Heart left ventricle (tissue), 16 donors: Measurements from ENCODE around the gene NFASC. TPM values are rescaled to one million over a fixed set of nuclear protein-coding genes. Genes with fewer than 3 reads are reported as not detected.

Experiments used
- ATAC-seq, 4 donors: fragments of 200-7000 bp; cut with Tn5 transposase; one replicate each; pipeline ENCODE4 v1.9.1; 2020 to 2022; ENCODE audit warnings: moderate library complexity in 4 of 4, mild to moderate bottlenecking in 3 of 4, moderate number of reproducible peaks in 1 of 4
- DNase-seq, 5 donors: peaks; one replicate each; pipeline ENCODE4 v3.0.0-alpha.2; 2020
- H3K27ac ChIP-seq, 12 donors: fragments of 200-600 bp; sonication (generic) in 4 of 12; one replicate each; pipeline versions ENCODE4 v1.5.0 to v1.8.0; 2016 to 2022; ENCODE audit warnings: mild to moderate bottlenecking in 2 of 12
- H3K27me3 ChIP-seq, 9 donors: fragments of 200-600 bp; sonication (generic) in 2 of 9; one replicate each; pipeline versions ENCODE4 v1.5.1 to v1.8.0; 2016 to 2022; ENCODE audit warnings: mild to moderate bottlenecking in 3 of 9
- H3K36me3 ChIP-seq, 9 donors: fragments of 200-600 bp; sonication (generic) in 2 of 9; one replicate each; pipeline versions ENCODE4 v1.5.0 to v1.8.0; 2018 to 2022; ENCODE audit warnings: mild to moderate bottlenecking in 2 of 9
- H3K4me1 ChIP-seq, 12 donors: fragments of 200-600 bp; sonication (generic) in 4 of 12; one replicate each; pipeline versions ENCODE4 v1.5.0 to v1.8.0; 2016 to 2022; ENCODE audit warnings: mild to moderate bottlenecking in 3 of 12
- H3K4me3 ChIP-seq, 12 donors: fragments of 200-600 bp; sonication (generic) in 4 of 12; one replicate each; pipeline versions ENCODE4 v1.5.0 to v1.8.0; 2017 to 2022; ENCODE audit warnings: mild to moderate bottlenecking in 9 of 12, moderate library complexity in 4 of 12
- H3K9me3 ChIP-seq, 12 donors: fragments of 200-600 bp; sonication (generic) in 4 of 12; one replicate each; pipeline versions ENCODE4 v1.5.0 to v1.8.0; 2016 to 2022; ENCODE audit warnings: mild to moderate bottlenecking in 1 of 12
- POLR2A ChIP-seq, 2 donors: fragments of 450-650 bp; IDR thresholded peaks; one replicate each; pipeline ENCODE4 v1.6.1; 2017; ENCODE audit warnings: antibody characterized with exemption in 2 of 2, mild to moderate bottlenecking in 2 of 2, moderate library complexity in 2 of 2
- WGBS, 4 donors: extraction: QIAGEN DNeasy Blood & Tissue Kit in 2 of 4; methylation state at CpG; one replicate each; pipeline versions ENCODE4 v1.1.5 to v1.1.7; 2013 to 2018; 5-methylcytosine and 5-hydroxymethylcytosine counted together
- intact Hi-C, 10 donors: fragments of 100-400 bp; cut with DNase I; formaldehyde crosslinking; loops; one replicate each; pipeline versions ENCODE4 v1.11.1 to v1.14.2; 2022
- polyA plus RNA-seq, 2 donors: library from polyadenylated mRNA; stranded (reverse); fragments of 200-250 nt; gene quantifications; one replicate each; pipeline ENCODE4 v1.2.3, GENCODE V29; 2013
- total RNA-seq, 9 donors: library from RNA; depleted of rRNA in 2 of 9; stranded (reverse); fragments of >200 nt in 2 of 9; fragmentation: NEBNext Ultra II Directional in 3 of 9; extraction: Animal tissue kit (Norgen Biotek cat#: 25700) in 3 of 9; gene quantifications; one replicate each; pipeline versions ENCODE4 v1.1.0 to v1.2.4, GENCODE V29; 2016 to 2023
- TF ChIP-seq, protein P1 (sequence below), 12 donors: fragments of 200-600 bp; sonication (generic) in 4 of 12; IDR thresholded peaks; one replicate each; pipeline versions ENCODE4 v1.5.0 to v1.8.0; 2018 to 2022; ENCODE audit warnings: antibody characterized with exemption in 12 of 12, mild to moderate bottlenecking in 5 of 12
- donor health status: ischemic (EF 13 %, LVEDD 7.1; RV severe dilation, severe dysfunction).
- donor health status: healthy with polysubstance abuse.
- donor health status: DM: no; HTN: yes; CAD: no.
- donor health status: DM: no; HTN: no; CAD: no.
- donor health status: ischemic (EF 25% LVEDD 6.9; RV normal size, moderate dysfunction).
- donor health status: ischemic (EF 25% LVEDD 5.7; RV mildly dilated, moderate dysfunction).
- donor health status: healthy.
- donor health status: DM: yes; HTN: yes; CAD: no.
- donor health status: ischemic (EF 35%, LVEDD 5.7; RV mildly dilated, moderate dysfunction).
- donor health status: nonischemic (EF 11% LVEDD 7.7; RV severe dilation, severe dysfunction).
- donor health status: DM: yes; HTN: yes; CAD: no.
- donor health status: PGD.
- donor health status: ischemic (EF 29% LVEDD 5.4; RV normal size, mild dysfunction).
- donor health status: nonischemic (EF 23%, LVEDD 6.1; RV moderate dilation, normal function).

The NFASC gene
- total and polyA plus RNA-seq, 11 donors = 2.5 to 14.6 (median 10.3) TPM

DNA sequence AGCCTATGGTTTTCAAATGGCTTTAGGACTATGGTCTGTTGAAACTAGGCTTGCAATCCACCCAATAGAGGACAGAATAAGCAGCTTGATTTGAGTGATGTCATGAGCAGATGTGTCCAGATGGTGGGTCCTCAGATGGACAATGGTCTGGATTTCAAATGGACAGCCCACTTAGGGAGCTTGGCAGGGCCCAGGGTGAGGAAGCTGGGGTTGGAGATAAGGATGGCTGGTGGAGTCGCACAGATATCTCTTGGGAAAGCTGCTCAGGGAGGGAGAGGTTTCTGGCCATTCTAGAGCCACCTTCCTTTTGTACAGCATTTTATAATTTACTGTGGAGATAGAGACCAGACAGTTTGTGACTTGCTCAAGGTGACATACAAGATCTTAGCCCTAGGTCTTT lies 55.0 kb downstream of the NFASC start:
- ATAC-seq = peak in 2 of 4 donors; percentile 31 to 60
- WGBS, 4 donors = 15 to 23% (median 20%) methylated on average over 1 of the region's 1 CpG

DNA sequence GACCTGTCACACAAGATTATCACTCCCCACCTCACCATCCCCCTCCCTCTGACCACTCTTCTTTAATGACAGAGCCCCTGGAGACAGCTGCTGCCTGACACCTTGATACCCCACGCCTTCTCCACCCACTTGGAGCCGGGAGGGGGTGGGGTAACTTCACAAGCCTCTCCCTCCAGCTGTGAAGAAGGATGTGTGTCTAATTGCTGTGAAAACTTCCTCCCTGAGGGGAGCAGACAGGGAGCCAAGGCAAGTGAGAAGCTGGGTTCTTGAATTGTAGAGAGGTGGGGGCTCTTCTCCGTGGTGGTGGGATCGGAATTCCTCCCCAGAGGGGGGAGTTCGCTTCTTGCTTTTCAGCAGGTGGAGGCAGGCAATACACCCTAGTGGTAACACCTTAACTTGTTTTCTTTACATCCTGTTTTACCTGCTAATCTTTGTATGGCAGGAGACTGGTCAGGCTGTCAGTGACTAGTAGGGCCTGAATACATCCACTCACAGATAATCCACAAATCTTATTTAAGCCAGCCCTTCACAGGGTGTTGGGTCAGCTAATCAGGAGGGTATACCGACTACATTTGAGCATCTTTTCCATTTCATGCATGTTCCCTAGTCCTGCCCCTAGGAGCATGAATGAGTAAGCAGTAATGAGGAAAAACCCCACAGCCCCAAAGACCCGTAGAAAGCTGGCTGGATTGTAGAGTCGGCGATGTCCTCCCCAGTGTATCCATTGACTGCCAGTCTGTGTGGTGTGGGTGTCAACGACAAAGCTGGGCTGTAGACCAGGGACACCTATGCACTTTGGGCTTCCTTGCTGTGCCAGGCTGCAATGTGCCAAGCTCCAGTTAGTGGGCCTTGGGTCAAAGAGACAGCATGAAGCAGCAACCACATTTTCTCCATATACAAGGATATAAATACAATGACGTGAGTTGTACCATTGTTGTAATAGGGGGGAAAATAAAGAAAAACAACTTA lies 57.3 kb downstream of the NFASC start:
- Histone ChIP-seq H3K9me3 (no peaks in the 10 kb centered on the region), H3K36me3 (no peaks in the 10 kb centered on the region), H3K4me1 (peaks cover 0 to 31% (median 10%) of the 10 kb centered on the region in 12 donors), H3K4me3 (no peak overlapping the region), H3K27me3 (peaks cover 0 to 13% (median 0%) of the 10 kb centered on the region in 9 donors), H3K27ac (no peak overlapping the region)
- intact Hi-C loops = loop anchor here in 1 of 10 donors (5.0 kb wide), 1 partner anchor 36 kb away; no protein-coding TSS in a partner anchor
- no peak for ATAC-seq
- 53 to 67% (median 56%) methylated on average over 11 of the region's 11 CpGs for WGBS, 4 donors
- TF ChIP-seq, protein P1, sequence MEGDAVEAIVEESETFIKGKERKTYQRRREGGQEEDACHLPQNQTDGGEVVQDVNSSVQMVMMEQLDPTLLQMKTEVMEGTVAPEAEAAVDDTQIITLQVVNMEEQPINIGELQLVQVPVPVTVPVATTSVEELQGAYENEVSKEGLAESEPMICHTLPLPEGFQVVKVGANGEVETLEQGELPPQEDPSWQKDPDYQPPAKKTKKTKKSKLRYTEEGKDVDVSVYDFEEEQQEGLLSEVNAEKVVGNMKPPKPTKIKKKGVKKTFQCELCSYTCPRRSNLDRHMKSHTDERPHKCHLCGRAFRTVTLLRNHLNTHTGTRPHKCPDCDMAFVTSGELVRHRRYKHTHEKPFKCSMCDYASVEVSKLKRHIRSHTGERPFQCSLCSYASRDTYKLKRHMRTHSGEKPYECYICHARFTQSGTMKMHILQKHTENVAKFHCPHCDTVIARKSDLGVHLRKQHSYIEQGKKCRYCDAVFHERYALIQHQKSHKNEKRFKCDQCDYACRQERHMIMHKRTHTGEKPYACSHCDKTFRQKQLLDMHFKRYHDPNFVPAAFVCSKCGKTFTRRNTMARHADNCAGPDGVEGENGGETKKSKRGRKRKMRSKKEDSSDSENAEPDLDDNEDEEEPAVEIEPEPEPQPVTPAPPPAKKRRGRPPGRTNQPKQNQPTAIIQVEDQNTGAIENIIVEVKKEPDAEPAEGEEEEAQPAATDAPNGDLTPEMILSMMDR (IDR thresholded peaks at IDR 0.05) = no peak
- no peak for TF ChIP-seq POLR2A (IDR thresholded peaks at IDR 0.05)
- no peak for DNase-seq

More for the DNA sequence above, 55.0 kb downstream of the NFASC start:
- Histone ChIP-seq H3K4me3 (no peak overlapping the region), H3K27me3 (peaks cover 0 to 17% (median 0%) of the 10 kb centered on the region in 9 donors), H3K36me3 (no peaks in the 10 kb centered on the region), H3K27ac (no peak overlapping the region), H3K9me3 (no peaks in the 10 kb centered on the region), H3K4me1 (peaks cover 0 to 24% (median 8%) of the 10 kb centered on the region in 12 donors)
- intact Hi-C loops = loop anchor here in 1 of 10 donors (5.0 kb wide), 1 partner anchor 33 kb away; no protein-coding TSS in a partner anchor
- TF ChIP-seq, protein P1 (IDR thresholded peaks at IDR 0.05) = no peak
- no peak for TF ChIP-seq POLR2A (IDR thresholded peaks at IDR 0.05)
- no peak for DNase-seq

GRCh38 chr1:204928671-204929486 lies 58.2 kb downstream of the NFASC start:
- DNase-seq (no peak), ATAC-seq (no peak)
- no peaks in the 10 kb centered on the region for H3K36me3 ChIP-seq
- H3K27me3 ChIP-seq = peaks cover 0 to 12% (median 0%) of the 10 kb centered on the region in 9 donors
- no peaks in the 10 kb centered on the region for H3K9me3 ChIP-seq
- no peak for TF ChIP-seq POLR2A (IDR thresholded peaks at IDR 0.05)
- TF ChIP-seq, protein P1 (IDR thresholded peaks at IDR 0.05) = no peak
- H3K4me1 ChIP-seq = peaks cover 0 to 28% (median 8%) of the 10 kb centered on the region in 12 donors
- WGBS, 4 donors = 62 to 81% (median 75%) methylated on average over 8 of the region's 8 CpGs
- H3K27ac ChIP-seq = no peak overlapping the region
- intact Hi-C loops = loop anchor here in 1 of 10 donors (5.0 kb wide), 1 partner anchor 37 kb away; no protein-coding TSS in a partner anchor
- H3K4me3 ChIP-seq = no peak overlapping the region
